HEK293 (cell line): Measurements from ENCODE around the gene ADAMTS9.

Experiments
- CTCF ChIA-PET: fragments of 350-600 bp; formaldehyde crosslinking; extraction: SDS; loops from one replicate; lab custom pipeline; 2021; ENCODE audit warnings: antibody characterized with exemption; lab: Yijun Ruan, JAX
- POLR2A ChIA-PET: fragments of 300-600 bp; formaldehyde crosslinking; extraction: SDS; loops from one replicate; lab custom pipeline; 2020; ENCODE audit warnings: antibody characterized with exemption, inconsistent platforms; lab: Yijun Ruan, JAX
- H3K27ac ChIP-seq: fragments of 200-500 bp; sonication (Bioruptor generic); 2 replicates; pipeline ENCODE4 v1.5.1; 2014; ENCODE audit warnings: low read depth, low read length, control low read depth, inconsistent platforms; ENCODE audit errors: extremely low read depth
- H3K36me3 ChIP-seq, 2 experiments: fragments of 200-500 bp in 1 of 2; sonication (Bioruptor generic) in 1 of 2; 1 replicate in 1 of 2; 2 replicates in 1 of 2; pipeline ENCODE4 v1.5.1; 2014 to 2017; ENCODE audit warnings: inconsistent platforms in 2 of 2, low read length in 2 of 2; ENCODE audit not compliant: control insufficient read depth in 2 of 2, insufficient read depth in 1 of 2
- H3K4me1 ChIP-seq: fragments of 200-500 bp; sonication (Bioruptor generic); 2 replicates; pipeline ENCODE4 v1.5.1; 2014; ENCODE audit warnings: mild to moderate bottlenecking, low read length, inconsistent platforms; ENCODE audit not compliant: control insufficient read depth, insufficient read depth
- H3K4me3 ChIP-seq: 2 replicates; pipeline ENCODE4 v1.5.1; 2011; ENCODE audit warnings: low read depth, mild to moderate bottlenecking, control low read depth, low read length, moderate library complexity
- H3K9me3 ChIP-seq: fragments of 200-500 bp; sonication (Bioruptor generic); 2 replicates; pipeline ENCODE4 v1.5.1; 2014; ENCODE audit warnings: low read depth, low read length, inconsistent platforms; ENCODE audit not compliant: control insufficient read depth, insufficient read depth
- GFI1B ChIP-seq: fragments of 450-650 bp; formaldehyde crosslinking; IDR thresholded peaks from 2 replicates; pipeline ENCODE4 v1.5.1; 2016; ENCODE audit warnings: missing biosample characterization, missing genetic modification characterization
- REPIN1 ChIP-seq: fragments of 450-650 bp; formaldehyde crosslinking; IDR thresholded peaks from 2 replicates; pipeline ENCODE4 v1.5.1; 2017; ENCODE audit warnings: missing biosample characterization, missing genetic modification characterization, low read depth
- YY1 ChIP-seq: fragments of 450-650 bp; formaldehyde crosslinking; IDR thresholded peaks from 2 replicates; pipeline ENCODE4 v1.5.1; 2018; ENCODE audit warnings: missing biosample characterization, missing genetic modification characterization
- ZBTB11 ChIP-seq: fragments of 450-650 bp; formaldehyde crosslinking; conservative IDR thresholded peaks from 2 replicates; pipeline ENCODE4 v1.5.1; 2016; ENCODE audit warnings: low read depth, missing biosample characterization, missing genetic modification characterization
- ZBTB17 ChIP-seq: fragments of 450-650 bp; formaldehyde crosslinking; IDR thresholded peaks from 2 replicates; pipeline ENCODE4 v1.5.1; 2016; ENCODE audit warnings: missing biosample characterization, missing genetic modification characterization
- ZBTB8A ChIP-seq: fragments of 450-650 bp; formaldehyde crosslinking; IDR thresholded peaks from 2 replicates; pipeline ENCODE4 v1.5.1; 2016; ENCODE audit warnings: missing biosample characterization, missing genetic modification characterization
- ZEB2 ChIP-seq: fragments of 450-650 bp; formaldehyde crosslinking; IDR thresholded peaks from 2 replicates; pipeline ENCODE4 v1.5.1; 2016; ENCODE audit warnings: missing biosample characterization, missing genetic modification characterization
- ZNF133 ChIP-seq: fragments of 450-650 bp; formaldehyde crosslinking; IDR thresholded peaks from 2 replicates; pipeline ENCODE4 v1.5.1; 2016; ENCODE audit warnings: missing biosample characterization, missing genetic modification characterization
- ZNF16 ChIP-seq: fragments of 450-650 bp; formaldehyde crosslinking; IDR thresholded peaks from 2 replicates; pipeline ENCODE4 v1.5.1; 2016; ENCODE audit warnings: low read depth, missing biosample characterization, missing genetic modification characterization
- ZNF202 ChIP-seq: fragments of 450-650 bp; formaldehyde crosslinking; IDR thresholded peaks from 2 replicates; pipeline ENCODE4 v1.5.1; 2016; ENCODE audit warnings: missing biosample characterization, missing genetic modification characterization, borderline replicate concordance
- ZNF362 ChIP-seq: fragments of 450-650 bp; formaldehyde crosslinking; IDR thresholded peaks from 2 replicates; pipeline ENCODE4 v1.5.1; 2016; ENCODE audit warnings: missing biosample characterization, missing genetic modification characterization
- ZNF513 ChIP-seq: fragments of 450-650 bp; IDR thresholded peaks from 2 replicates; pipeline ENCODE4 v1.5.1; 2018; ENCODE audit warnings: missing biosample characterization, missing genetic modification characterization
- ZNF529 ChIP-seq: fragments of 450-650 bp; formaldehyde crosslinking; IDR thresholded peaks from 2 replicates; pipeline ENCODE4 v1.5.1; 2017; ENCODE audit warnings: missing genetic modification characterization, missing biosample characterization; ENCODE audit not compliant: insufficient replicate concordance
- ZNF530 ChIP-seq: fragments of 450-650 bp; formaldehyde crosslinking; IDR thresholded peaks from 2 replicates; pipeline ENCODE4 v1.5.1; 2016; ENCODE audit warnings: low read depth, missing biosample characterization, missing genetic modification characterization
- ZNF558 ChIP-seq: fragments of 450-650 bp; formaldehyde crosslinking; IDR thresholded peaks from 2 replicates; pipeline ENCODE4 v1.5.1; 2016; ENCODE audit warnings: missing biosample characterization, missing genetic modification characterization
- ZNF580 ChIP-seq: fragments of 450-650 bp; formaldehyde crosslinking; IDR thresholded peaks from 2 replicates; pipeline ENCODE4 v1.5.1; 2016; ENCODE audit warnings: missing biosample characterization, missing genetic modification characterization
- ZNF596 ChIP-seq: fragments of 450-650 bp; IDR thresholded peaks from 2 replicates; pipeline ENCODE4 v1.5.0; 2018; ENCODE audit warnings: missing biosample characterization, mild to moderate bottlenecking, missing genetic modification characterization, moderate library complexity
- ZNF776 ChIP-seq: fragments of 450-650 bp; formaldehyde crosslinking; IDR thresholded peaks from 2 replicates; pipeline ENCODE4 v1.5.0; 2017; ENCODE audit warnings: missing biosample characterization, missing genetic modification characterization, borderline replicate concordance
- ZSCAN30 ChIP-seq: fragments of 450-650 bp; IDR thresholded peaks from 2 replicates; pipeline ENCODE4 v1.5.1; 2018; ENCODE audit warnings: missing biosample characterization, mild to moderate bottlenecking, missing genetic modification characterization, moderate library complexity

The ADAMTS9 gene

GRCh38 chr3:64681827-64682226 lies 6.0 kb downstream of the ADAMTS9 start:
- Histone ChIP-seq H3K4me1 (no peaks in the 10 kb centered on the region), H3K4me3 (no peak overlapping the region), H3K36me3 (peaks cover 0 to 8% of the 10 kb centered on the region in 2 experiments; a peak in 1 of 3 replicates), H3K9me3 (no peaks in the 10 kb centered on the region), H3K27ac (no peak overlapping the region)
- POLR2A ChIA-PET: no interaction called here
- CTCF ChIA-PET: no interaction called here
- TF ChIP-seq GFI1B (tag by site-specific recombination) (no peak), ZNF558 (tag by site-specific recombination) (no peak), ZNF202 (no peak)
- TF ChIP-seq, all 188 proteins: peak for 0

- no peak overlapping the region for H3K27ac ChIP-seq
- CTCF ChIA-PET: no interaction called here
- no peak for TF ChIP-seq ZBTB17 (tag by site-specific recombination)
- TF ChIP-seq REPIN1 (tag by site-specific recombination): no peak
- no peak for TF ChIP-seq ZBTB8A (tag by site-specific recombination)
- no peak for TF ChIP-seq ZNF16 (tag by site-specific recombination)
- TF ChIP-seq ZNF513 (tag by site-specific recombination): no peak
- TF ChIP-seq ZNF580 (tag by site-specific recombination): no peak
- no peak for TF ChIP-seq ZNF133 (tag by site-specific recombination)
- TF ChIP-seq ZSCAN30: no peak
- no peak for TF ChIP-seq ZNF530 (tag by site-specific recombination)
- TF ChIP-seq ZBTB11 (tag by site-specific recombination): no peak
- TF ChIP-seq ZNF529 (tag by site-specific recombination): no peak
- TF ChIP-seq ZNF776 (tag by site-specific recombination): no peak
- TF ChIP-seq YY1 (tag by site-specific recombination): no peak
- no peak for TF ChIP-seq ZNF596 (tag by site-specific recombination)
- no peak for TF ChIP-seq ZEB2 (tag by site-specific recombination)
- TF ChIP-seq ZNF362 (tag by site-specific recombination): no peak
- peaks cover 0 to 8% of the 10 kb centered on the region in 2 experiments; a peak in 1 of 3 replicates for H3K36me3 ChIP-seq
- POLR2A ChIA-PET: no interaction called here
- H3K4me1 ChIP-seq: no peaks in the 10 kb centered on the region
- H3K9me3 ChIP-seq: no peaks in the 10 kb centered on the region
- no peak overlapping the region for H3K4me3 ChIP-seq
Observed at GRCh38 chr3:64681015-64681414, 6.8 kb downstream of the ADAMTS9 start.
